ENCODE measurements around the gene CABS1.

Gene CABS1

DNA sequence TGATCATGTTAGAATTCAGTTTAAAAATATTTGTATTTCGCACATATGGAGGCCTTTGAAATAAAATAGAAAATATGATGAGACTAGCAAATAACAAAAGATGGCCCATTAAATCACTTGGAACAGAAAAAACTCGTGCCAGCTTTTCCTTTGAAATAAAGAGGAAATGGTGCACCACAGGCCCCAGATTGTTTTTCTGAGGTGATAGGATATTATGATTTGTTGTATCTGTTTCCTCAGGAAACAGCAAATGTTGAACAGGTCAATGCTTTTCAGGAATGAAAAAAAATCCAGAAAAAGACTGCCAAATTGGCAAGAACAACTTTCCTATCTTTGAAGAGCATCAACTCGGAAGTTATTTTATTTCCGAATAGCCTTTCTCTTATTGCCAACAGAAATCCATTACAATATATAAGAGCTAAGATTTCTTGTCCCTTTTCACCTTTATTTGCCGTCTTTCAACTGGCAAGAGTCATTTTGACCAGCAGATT, 48.0 kb downstream of the CABS1 start, which contains the start of gene SMR3B:
TSS of gene SMR3B (plus strand) at position 441 of the 491 bp plus-strand sequence. CDS start 1,380 bp downstream, outside the sequence.
- DNase-seq (ENCODE audit: low read depth in 3 of 3), result no peak
